RCC 7860 (cell line): ENCODE results near the gene OR52W1.

Source experiments
- DNase-seq: peaks from one replicate; pipeline ENCODE4 v3.0.0-alpha.2; 2015; ENCODE audit warnings: low spot score
- FAIRE-seq: peaks from 2 replicates; lab custom pipeline; 2012; peaks lifted over from hg19 to GRCh38; lab: Jason Lieb, UNC

OR52W1 gene, protein sequence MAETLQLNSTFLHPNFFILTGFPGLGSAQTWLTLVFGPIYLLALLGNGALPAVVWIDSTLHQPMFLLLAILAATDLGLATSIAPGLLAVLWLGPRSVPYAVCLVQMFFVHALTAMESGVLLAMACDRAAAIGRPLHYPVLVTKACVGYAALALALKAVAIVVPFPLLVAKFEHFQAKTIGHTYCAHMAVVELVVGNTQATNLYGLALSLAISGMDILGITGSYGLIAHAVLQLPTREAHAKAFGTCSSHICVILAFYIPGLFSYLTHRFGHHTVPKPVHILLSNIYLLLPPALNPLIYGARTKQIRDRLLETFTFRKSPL

DNA sequence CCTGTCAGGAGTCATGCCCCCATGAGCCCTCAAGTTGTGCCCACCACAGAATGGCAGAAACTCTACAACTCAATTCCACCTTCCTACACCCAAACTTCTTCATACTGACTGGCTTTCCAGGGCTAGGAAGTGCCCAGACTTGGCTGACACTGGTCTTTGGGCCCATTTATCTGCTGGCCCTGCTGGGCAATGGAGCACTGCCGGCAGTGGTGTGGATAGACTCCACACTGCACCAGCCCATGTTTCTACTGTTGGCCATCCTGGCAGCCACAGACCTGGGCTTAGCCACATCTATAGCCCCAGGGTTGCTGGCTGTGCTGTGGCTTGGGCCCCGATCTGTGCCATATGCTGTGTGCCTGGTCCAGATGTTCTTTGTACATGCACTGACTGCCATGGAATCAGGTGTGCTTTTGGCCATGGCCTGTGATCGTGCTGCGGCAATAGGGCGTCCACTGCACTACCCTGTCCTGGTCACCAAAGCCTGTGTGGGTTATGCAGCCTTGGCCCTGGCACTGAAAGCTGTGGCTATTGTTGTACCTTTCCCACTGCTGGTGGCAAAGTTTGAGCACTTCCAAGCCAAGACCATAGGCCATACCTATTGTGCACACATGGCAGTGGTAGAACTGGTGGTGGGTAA, at the start of gene OR52W1:
OR52W1 (plus strand) TSS at position 51 of the 637 bp plus-strand sequence; CDS start at position 51, 0 bp downstream.
- no peak for FAIRE-seq
- DNase-seq: no peak

DNA sequence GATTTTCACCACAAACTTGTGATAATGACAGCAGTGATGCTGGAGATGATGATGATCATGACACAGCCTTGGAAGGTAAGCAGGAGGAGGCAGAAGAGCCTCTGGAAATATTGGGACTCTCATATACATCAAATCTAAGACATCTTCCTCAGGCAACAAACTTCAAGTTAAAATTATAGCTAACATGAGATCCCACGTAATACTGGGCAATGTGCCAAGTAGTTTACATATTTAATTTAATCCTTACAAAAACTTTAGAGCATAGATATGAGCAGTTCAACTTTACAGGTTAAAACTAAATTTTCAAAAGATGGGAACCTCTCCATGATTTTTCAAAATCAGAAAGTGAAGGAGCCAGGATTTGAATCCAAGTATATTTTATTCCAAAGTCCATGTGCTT, 47.9 kb upstream of the OR52W1 start:
- FAIRE-seq (no peak), DNase-seq (no peak)

DNA sequence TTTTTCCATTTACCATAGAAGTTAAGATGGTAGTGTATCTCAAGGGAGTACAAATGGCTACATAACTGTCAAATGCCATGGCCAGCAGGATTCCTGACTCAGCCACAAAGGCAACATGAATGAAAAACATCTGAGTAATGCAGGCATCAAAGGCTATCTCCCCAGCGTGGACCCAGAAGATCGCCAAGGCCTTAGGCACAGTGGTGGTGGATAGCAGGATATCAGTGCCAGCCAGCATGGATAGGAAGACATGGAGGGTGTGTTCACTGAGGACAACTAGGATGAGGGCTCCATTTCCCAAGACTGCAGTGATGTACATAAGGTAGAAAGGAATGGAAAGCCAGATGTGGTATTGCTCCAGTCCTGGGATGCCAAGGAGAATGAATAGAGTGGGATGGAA, 46.9 kb upstream of the OR52W1 start:
- no peak for FAIRE-seq

DNA sequence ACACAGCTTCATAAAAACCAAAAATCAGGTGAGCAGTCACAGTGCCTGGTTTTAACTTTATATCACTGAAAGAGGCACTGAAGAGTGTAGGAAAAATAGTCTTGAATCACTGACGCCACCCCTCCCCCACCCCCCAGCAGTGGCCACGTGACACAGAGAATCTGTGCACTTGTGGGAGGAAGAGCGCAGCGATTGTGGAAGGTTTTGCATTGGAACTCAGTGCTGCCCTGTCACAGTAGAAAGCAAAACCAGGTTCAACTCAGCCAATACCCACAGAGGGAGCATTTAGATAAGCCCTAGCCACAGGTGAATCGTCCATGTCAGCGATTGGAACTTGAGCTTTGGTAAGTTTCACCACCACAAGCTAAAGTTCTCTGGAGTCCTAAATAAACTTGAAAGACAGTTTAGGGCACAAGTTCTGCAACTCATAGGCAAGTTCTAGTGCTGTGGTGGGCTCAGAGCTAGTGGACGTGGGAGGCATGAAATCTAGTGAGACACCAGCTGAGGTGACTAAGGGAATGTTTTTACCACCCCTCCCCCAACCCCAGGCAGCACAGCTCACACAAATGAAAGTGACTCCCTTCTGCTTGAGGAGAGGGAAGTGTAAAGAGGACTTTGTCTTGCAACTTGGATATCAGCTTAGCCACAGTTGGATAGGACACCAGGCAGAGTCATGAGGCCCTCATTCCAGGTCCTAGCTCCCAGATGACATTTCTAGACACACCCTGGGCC, 42.2 kb upstream of the OR52W1 start:
- no peak for DNase-seq

More for the DNA sequence above, 46.9 kb upstream of the OR52W1 start:
- DNase-seq: no peak

DNA sequence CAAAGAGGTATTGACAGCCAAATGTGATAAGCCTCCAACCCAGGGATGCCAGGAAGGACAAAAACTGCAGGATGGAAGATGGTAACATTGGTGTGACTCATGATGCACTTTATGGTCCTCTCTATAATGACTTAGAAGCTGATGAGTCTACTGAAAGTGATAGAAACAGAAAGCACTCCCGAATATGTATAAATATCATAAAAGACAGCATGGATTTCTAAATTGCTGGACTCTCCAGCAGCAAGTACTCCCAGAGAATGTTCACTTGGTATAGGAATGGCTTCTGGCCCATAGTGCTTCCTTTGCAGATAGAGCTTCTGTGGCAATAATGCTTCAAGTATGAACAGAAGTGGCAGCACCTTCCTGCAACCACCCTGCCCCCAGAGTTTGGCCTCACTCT, 28.8 kb upstream of the OR52W1 start, which contains the start of gene OR52B2:
OR52B2 (minus strand) TSS at position 101 of the 400 bp plus-strand sequence; CDS start at position 101, 0 bp downstream.
- DNase-seq (no peak), FAIRE-seq (no peak)

More for the DNA sequence above, 42.2 kb upstream of the OR52W1 start:
- FAIRE-seq: no peak

DNA sequence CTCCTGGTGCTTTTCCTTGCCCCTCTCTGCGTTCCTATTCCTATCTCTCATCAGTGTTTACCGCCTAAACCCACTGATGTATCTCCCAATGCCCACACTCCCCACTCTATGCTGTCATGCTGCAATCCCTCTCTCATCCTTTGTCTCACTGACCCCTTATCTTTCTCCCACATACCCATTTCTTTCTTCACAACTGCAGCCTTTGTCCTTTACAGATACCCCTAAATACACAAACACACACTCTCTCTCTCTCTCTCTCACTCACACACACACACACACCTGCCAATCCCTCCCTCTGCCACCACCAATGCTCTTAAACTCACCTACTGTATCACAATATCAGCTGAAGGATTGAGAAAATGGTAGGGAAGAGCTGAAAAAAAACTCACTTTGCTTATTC, 23.6 kb upstream of the OR52W1 start:
- FAIRE-seq (no peak), DNase-seq (no peak)

DNA sequence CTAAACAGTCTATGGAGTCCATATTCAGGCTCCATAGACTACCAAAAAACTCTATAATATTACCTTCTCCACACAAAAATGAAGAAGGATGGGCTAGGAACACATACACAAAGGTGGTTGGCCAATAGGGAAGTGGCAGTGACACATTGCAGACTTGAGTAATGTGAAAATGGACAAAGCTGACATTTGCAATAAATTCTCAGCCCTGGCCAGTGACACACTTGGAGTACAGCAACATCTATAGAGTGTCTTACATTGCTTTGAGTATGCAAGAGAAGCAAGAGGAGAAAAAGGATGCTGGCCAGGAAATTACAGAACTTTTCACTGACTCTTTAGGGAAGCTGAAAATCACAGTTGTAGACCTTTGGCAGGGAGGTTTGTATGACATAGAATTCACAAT, 7.3 kb upstream of the OR52W1 start:
- no peak for FAIRE-seq
- DNase-seq: no peak

DNA sequence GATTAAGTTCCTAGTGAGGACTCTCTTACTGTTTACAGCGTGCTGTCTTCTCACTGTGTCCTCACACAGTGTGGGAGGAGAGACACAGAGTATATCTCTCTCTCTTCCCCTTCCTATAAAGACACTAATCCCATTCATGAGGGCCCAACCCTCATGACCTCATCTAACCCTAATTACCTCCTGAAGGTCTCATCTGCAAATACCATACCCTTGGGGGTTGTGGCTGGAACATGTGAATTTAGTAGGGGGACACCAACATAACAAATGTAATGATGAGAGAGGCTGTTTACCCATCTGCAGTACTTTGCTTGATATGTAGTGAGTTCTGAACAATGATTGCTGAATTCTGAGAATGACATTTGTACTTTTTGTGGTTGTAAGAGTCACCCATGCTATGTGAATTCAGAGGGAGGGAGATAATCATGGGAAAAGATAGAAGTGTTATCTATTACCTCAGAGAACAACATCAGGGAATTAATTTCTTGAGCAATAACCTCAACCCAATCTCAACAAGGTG, 4.9 kb upstream of the OR52W1 start:
- FAIRE-seq (no peak), DNase-seq (no peak)

DNA sequence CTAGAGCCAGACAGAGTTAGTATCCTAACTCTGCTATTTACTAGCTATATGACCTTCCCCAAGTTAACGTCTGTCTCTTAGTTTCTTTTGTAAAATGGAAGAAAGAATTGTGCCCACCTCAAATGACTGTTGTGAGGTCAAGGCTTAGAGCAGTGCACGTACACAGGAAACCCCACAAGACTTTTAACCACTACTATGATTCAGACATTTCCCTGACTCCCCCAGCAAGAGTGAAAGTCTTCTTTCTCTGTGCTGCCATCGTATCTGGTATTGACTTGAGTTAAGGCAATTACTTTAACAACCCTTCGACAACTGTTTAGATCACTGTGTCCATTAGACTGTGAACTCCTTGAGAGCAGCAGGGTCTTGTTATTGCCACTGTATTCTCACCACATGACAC, 2.6 kb upstream of the OR52W1 start:
- FAIRE-seq (no peak), DNase-seq (no peak)

DNA sequence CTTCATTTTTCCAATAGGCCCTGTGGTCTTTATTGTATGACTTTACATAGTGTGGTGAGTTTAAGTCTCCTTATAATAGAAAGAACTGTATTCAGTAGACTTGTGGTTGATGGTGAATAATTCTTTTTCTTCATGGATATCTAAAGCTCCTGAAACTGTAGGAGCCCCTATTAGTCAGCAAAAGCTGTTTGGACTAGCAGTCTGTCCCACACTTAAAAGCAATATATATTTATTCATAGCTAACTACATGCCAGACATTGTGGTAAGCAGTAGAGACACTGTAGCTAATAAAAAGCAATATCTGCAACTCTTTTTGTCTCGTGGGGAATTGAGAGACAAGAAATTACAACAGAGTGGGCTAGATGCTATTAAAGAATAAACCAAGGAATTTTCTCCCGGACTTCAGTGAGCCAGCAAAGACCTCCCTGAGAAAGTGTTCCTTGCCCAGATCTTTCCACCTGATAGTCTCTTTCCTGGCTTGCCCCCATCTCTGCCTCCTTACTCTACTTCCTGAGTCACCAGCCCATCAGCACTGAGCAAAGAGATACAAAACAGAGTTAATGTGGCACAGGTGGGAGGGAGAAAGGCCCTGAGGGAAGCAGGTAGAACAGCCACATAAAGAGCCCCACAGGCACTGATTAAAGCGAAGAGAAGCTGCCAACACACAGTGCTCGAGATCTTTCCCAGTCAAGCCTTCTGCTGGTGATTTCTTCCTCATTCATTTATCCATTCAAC, 1.4 kb upstream of the OR52W1 start:
- DNase-seq (no peak), FAIRE-seq (no peak)

DNA sequence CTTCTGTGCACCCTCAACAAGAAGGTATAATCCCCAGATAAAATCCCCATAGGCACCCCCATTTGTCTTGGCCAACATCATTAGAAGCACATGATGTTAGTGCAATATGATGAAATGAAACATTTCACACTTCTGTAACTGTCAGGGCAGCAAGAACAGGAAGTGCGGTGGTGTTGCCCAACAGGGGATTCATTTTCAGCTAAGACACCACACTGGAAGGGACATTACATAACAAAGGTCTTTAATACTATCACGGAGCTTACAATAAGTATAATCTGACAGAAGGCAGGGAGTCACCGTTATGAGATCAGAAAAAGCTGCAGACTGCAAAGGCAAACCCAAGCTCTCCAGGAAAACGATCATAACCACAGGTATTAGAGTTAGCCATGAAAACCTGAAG, 2.0 kb downstream of the OR52W1 start:
- FAIRE-seq: no peak
- no peak for DNase-seq

DNA sequence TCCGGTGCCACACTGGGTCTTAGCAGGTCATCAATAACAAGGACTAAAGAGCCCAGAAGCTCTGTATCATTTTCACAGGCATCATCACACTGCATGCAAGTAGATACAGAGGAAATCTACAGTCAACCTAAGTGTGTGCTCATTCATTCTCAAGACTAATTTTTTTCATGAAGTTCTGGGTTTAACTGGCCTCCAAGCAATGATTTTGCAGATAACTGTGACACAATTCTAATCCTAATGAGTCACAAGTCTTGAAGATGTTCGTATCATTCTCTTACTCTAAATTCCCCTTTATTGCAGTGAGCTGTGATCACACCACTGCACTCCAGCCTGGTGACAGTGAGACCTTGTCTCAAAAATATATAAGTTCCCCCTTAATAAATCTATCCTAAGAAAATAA, 2.5 kb downstream of the OR52W1 start:
- no peak for FAIRE-seq
- no peak for DNase-seq

DNA sequence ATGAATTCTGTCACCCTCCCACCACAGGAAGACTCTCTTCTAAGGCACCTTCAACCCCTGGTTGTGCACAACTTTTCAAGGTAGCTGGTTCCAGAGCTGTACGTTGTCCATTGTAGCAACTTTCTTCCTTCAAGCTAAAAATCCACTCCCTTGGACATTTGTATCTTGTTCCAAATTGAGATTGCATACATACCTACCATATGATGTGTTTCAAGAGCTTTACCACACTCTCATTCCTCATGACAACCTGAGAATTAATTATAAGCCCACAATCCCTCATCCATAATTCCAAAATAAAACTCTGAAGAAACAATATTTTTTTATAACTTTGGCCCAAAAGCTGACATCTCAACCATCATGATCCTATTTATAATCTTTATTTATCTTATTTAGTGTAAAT, 3.0 kb downstream of the OR52W1 start:
- FAIRE-seq: no peak
- DNase-seq: no peak

DNA sequence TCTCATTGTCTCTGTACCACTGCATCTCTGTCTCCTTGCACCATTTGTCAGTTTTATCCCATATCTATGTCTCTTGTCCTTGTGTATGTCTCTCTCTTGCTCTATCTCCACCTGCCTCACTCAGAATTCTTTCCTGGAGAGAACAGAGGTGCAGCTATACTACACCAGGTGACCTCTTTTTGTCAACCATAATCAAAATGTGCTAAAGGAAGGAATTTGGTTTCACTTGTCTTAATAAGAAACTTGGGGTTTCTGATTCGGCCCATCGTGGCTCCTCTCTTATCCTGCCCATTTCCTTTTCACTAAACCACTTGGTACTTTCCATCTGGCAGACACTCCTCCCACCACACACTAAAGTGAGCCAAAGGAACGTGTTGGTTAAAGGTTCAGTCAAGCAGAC, 4.3 kb downstream of the OR52W1 start:
- no peak for FAIRE-seq
- DNase-seq: no peak

DNA sequence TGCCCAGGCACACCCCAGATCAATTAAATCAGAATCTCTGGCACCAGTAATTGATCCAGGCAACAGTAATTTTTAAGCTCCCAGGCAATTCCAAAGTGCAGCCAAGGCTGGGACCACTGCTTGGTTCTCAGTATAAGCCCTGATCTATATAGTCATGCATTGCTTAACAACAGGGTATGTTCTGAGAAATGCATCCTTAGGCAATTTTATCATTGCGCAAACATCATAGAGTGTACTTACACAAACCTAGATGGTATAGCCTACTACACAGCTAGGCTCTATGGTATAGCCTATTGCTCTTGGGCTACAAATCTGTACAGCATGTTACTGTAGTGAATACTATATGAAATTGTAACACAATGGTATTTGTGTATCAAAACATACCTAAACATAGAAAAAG, 5.7 kb downstream of the OR52W1 start:
- DNase-seq (no peak), FAIRE-seq (no peak)

DNA sequence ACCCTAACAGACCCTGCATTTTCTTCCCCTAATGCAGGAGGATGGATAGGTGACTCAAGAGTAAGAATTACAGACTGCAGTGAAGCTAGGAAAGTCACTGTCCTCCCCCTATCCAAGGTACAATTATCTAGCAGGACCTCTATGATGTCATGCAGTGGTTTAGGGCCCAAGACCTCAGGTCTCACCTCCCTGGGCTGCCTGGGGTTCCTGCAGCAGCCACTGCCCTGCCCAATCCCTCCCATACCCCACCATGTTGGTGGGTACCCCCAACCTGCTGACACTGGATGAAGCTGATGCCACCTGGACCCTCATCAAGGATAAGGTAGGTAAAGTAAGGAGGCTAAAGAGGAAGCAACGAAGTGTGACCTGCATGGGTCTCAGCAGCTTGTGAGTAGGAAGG, 6.3 kb downstream of the OR52W1 start, which contains the start of gene C11orf42:
C11orf42 (plus strand) TSS at position 192 of the 400 bp plus-strand sequence; CDS start at position 251, 59 bp downstream.
- DNase-seq (no peak), FAIRE-seq (no peak)

DNA sequence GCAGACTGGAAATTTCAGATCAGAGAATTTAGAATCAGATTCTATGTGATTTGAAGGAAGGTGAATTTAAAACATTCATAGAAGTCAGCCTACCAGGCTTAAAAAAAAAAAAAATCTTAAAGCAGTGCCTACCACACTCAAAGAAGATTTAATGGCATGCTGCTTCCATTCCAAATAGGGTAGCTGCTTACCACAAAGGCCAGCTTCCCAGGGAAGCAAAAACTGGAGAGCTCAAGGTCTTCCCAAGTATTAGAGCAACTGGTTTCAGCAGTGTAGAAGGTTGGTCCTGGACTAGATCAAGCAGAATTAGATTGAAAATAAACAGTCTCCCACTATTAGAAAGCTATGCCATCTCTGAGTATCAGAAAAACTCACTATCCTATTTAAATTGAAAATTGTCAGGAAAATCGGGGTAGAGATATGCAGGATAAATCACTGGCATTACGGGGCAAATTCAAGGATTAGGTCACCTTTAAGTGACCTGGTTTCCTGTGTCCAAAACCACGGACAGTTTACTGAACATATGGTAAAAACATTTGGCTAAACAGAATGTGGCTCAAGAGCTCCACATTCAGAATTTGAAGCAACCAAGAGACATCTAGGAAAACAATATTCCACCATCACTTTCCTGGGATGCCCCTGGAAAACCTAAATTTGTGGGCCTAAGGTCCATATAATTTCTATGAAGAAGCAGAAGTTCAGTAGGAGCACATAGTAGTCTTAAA, 7.6 kb downstream of the OR52W1 start:
- FAIRE-seq (no peak), DNase-seq (no peak)

DNA sequence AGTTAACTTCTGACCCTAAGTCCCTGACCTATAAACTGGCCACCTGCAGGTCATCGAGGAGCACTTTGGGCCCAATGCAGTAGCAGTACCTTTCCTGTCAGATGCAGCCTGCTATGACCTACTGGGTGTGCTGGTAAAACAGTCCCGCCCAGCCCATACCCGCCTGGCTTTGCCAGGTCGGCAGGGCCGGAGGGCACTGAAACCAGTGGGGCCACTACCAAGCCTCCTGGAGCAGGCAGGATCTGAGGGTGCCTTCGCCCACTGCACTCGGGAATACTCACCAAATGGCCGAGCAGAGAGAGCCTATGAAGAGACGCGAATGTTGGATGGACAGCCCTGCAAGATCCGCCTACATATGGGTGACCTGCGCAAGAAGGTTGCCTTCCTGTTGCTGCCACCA, 10.8 kb downstream of the OR52W1 start:
- FAIRE-seq (no peak), DNase-seq (no peak)

DNA sequence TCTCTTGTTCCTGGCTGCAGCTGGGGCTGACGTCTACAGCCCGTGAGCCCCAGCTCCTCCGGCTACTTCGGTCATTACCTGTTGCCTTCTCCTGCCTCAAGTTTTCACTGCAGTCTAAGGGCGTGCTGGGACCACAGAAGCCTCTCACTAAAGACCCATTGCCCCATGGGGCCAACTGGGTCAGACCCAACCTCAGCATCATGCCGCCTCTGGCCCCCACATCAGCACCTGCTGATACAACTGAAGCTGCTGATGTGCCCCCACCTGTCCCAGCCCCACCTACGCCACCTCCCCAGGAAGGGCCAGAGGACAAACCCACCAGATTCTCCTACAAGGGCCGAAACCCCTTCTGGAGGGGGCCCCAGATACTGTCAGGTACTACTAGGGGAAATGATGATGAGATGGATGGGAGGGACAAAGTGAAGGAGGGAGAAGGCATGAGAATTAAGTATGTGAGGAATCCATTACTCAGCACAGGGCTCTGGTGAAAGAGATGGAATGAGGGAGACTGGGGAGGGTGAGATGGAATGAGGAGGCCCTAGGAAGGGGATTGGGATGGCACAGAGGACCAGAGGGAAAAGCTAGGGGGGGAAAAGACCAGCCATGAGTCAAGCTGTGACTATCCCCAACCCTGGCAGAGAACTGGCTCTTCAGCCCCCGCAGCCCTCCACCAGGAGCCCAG, 11.4 kb downstream of the OR52W1 start:
- DNase-seq: no peak

DNA sequence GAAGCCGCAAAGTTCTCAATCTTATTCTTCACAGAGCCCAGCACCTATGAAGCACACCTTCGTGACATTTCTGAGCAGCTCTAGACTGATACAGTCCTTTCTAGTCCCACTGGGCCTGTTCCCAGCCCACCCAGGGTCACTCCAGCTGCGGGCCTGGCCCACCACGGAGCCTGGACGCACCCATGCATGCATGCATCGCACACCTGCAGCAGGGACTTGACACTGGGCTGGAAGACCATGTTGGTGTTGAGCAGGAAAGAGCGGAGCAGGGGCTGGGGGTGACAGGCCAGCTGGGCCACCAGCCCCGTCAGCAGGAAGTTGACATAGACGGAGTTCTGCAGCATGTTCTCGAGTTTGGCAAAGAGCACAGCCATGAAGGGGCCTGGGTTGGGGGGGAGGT, 15.5 kb downstream of the OR52W1 start:
- DNase-seq: no peak
- FAIRE-seq: no peak

More for the DNA sequence above, 11.4 kb downstream of the OR52W1 start:
- no peak for FAIRE-seq
